Measurements from ENCODE around the gene ZBTB7C.

The ZBTB7C gene

DNA sequence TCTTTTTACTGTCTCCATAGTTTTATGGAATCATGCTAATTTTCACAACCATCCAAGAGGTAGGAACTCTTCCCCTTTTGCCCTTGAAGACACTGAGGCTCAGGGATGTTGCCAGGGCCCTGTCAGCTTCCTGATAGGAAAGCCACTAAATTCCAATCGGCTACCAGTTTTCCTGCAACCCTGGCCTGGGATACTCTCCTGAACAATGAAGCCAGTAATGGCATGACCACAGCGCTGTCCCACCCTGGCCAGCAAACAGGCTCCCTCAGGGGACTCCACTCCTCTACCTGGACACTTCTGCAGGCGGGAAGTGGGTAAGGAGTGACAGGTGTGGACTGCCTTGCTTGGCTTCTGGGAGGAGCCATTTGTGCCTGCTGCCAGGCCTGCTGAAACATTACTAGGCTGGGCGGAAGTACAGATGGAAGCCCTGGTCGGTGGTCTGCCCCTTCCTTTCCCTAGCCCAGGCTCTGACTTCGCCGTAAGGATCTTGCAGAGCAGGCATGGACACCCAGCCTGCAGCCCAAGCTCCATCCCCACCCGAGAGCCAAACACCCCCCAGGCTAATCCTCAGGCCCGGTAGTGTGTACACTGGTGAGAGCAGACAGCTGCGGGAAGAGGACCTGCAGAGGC is 400.0 kb downstream of the ZBTB7C start:
- no peak for DNase-seq (ENCODE audit: low read depth)
- no peak overlapping the region for H3K4me3 ChIP-seq (ENCODE audit: control insufficient read depth, low read depth, low read length)
- TF ChIP-seq, protein P1, sequence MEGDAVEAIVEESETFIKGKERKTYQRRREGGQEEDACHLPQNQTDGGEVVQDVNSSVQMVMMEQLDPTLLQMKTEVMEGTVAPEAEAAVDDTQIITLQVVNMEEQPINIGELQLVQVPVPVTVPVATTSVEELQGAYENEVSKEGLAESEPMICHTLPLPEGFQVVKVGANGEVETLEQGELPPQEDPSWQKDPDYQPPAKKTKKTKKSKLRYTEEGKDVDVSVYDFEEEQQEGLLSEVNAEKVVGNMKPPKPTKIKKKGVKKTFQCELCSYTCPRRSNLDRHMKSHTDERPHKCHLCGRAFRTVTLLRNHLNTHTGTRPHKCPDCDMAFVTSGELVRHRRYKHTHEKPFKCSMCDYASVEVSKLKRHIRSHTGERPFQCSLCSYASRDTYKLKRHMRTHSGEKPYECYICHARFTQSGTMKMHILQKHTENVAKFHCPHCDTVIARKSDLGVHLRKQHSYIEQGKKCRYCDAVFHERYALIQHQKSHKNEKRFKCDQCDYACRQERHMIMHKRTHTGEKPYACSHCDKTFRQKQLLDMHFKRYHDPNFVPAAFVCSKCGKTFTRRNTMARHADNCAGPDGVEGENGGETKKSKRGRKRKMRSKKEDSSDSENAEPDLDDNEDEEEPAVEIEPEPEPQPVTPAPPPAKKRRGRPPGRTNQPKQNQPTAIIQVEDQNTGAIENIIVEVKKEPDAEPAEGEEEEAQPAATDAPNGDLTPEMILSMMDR (IDR thresholded peaks at IDR 0.05; ENCODE audit: control insufficient read depth, insufficient read depth, low read depth, low read length, missing control alignments) = no peak

DNA sequence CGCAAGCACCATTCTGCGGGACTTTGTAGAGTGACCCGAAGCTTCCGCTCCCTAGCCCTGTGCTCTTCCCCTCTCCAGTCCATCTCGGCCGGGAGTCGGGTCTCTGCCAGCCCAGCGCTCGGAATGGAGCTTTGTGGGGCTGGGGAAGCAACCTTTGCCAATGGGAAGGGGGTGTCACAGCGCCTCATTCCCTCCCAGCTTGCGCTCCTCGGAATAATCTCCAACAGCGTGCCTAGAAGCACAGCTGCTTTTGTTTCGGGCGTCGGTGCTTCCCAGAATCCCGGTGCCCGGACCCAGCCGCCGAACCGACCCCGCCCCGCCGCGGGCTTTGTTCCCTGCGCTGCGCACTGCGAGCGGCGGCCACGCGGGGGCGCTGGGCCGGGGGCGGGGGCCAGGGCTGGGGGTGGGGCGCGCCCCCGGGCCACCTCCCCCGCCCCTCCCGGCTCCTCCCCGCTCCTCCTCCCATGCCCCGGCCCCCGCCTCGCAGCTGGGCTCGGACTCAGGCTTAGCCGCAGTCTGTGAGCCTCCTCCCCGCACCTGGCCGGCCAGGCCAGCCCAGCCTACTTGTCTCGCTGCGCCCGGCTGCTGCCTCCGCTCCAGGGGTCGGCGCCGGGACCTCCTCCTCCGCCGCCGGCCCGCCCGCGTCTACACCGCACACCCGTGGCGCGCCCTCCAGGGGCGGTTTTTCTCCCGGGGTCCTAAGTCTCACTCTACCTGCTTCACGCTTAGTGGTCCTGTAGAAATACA is 401.1 kb downstream of the ZBTB7C start:
- TF ChIP-seq, protein P1 (IDR thresholded peaks at IDR 0.05; ENCODE audit: control insufficient read depth, insufficient read depth, low read depth, low read length, missing control alignments) = peak; percentile 36
- H3K4me3 ChIP-seq (ENCODE audit: control insufficient read depth, low read depth, low read length) = peak overlapping the region; percentile 40
- no peak for DNase-seq (ENCODE audit: low read depth)

DNA sequence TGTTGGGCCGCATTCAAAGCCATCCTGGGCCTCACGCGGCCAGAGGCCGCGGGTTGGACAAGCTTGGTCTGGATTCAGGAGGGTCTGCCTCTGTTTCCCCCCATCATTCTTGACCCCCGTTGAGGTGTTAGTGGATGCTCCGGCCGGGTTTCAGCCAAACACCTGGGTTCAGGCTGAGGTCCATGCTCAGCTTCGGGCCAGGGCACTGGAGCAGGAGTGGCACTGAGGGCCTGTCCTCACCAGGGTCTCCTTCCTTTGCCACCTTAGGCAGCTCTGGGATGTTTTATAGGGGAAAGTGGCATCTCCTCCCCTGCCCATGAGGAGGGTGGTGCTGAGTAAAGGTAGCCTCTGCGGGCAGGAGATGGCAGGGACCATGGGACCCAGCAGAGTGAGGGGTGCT is 401.8 kb downstream of the ZBTB7C start:
- H3K4me3 ChIP-seq (ENCODE audit: control insufficient read depth, low read depth, low read length) = no peak overlapping the region
- no peak for DNase-seq (ENCODE audit: low read depth)

DNA sequence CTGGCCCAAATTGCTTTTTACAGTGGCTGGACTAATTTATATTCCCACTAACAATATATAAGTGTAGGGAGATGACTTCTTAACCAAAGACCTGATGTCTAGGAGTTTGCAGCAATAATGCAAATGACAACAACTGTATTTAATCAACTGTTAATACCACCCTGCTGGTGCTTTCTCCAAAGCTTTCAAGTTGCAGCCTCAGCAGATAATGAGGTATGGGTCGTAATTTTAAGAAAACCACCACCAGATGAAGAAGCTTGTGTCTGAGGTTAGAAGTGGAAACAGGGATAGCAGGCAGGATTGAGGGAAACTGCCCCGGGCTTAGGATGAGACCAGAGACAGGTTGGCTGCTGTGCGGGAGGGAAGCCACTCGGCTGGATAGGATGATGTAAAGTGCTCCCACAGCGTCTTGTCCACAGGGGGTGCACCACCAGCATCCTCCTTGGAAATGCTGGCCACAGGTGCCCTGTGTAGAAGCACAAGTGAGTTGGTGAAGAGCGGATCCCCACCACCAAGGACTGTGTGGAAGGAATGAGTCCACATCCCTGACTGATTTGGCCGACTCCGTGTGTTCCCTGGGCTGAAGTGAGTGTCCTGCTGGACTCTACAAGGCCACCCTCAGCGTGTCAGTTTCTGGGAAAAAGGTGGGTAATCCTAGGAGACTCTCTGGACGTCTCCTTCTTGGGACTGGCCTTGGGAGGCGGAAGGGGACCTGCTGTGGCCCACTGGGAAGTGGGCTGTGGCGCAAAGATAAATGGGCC is 402.6 kb downstream of the ZBTB7C start:
- no peak for DNase-seq (ENCODE audit: low read depth)
- TF ChIP-seq, protein P1 (IDR thresholded peaks at IDR 0.05; ENCODE audit: control insufficient read depth, insufficient read depth, low read depth, low read length, missing control alignments) = no peak

More for the DNA sequence above, 401.8 kb downstream of the ZBTB7C start:
- TF ChIP-seq, protein P1 (IDR thresholded peaks at IDR 0.05; ENCODE audit: control insufficient read depth, insufficient read depth, low read depth, low read length, missing control alignments) = no peak

DNA sequence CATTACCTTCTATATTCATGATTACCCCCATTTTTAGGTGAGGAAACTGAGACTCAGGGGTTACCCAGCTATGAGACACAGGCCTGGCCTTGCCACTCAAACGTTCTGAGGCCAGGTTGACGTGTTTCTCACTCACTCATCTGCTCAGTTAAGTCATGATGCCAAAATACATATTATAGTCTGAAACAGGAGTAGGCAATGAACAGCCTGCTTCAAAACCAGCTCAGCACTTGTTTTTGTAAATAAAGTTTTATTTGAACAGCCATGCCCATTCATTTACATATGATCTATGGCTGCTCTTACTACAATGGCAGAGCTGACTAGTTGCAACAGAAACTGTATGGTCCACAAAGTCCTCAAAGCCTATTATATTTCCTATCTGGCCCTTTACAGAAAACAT is 404.6 kb downstream of the ZBTB7C start:
- DNase-seq (ENCODE audit: low read depth) = no peak
- H3K4me3 ChIP-seq (ENCODE audit: control insufficient read depth, low read depth, low read length) = no peak overlapping the region
- TF ChIP-seq, protein P1 (IDR thresholded peaks at IDR 0.05; ENCODE audit: control insufficient read depth, insufficient read depth, low read depth, low read length, missing control alignments) = no peak

More for the DNA sequence above, 402.6 kb downstream of the ZBTB7C start:
- H3K4me3 ChIP-seq (ENCODE audit: control insufficient read depth, low read depth, low read length) = no peak overlapping the region

DNA sequence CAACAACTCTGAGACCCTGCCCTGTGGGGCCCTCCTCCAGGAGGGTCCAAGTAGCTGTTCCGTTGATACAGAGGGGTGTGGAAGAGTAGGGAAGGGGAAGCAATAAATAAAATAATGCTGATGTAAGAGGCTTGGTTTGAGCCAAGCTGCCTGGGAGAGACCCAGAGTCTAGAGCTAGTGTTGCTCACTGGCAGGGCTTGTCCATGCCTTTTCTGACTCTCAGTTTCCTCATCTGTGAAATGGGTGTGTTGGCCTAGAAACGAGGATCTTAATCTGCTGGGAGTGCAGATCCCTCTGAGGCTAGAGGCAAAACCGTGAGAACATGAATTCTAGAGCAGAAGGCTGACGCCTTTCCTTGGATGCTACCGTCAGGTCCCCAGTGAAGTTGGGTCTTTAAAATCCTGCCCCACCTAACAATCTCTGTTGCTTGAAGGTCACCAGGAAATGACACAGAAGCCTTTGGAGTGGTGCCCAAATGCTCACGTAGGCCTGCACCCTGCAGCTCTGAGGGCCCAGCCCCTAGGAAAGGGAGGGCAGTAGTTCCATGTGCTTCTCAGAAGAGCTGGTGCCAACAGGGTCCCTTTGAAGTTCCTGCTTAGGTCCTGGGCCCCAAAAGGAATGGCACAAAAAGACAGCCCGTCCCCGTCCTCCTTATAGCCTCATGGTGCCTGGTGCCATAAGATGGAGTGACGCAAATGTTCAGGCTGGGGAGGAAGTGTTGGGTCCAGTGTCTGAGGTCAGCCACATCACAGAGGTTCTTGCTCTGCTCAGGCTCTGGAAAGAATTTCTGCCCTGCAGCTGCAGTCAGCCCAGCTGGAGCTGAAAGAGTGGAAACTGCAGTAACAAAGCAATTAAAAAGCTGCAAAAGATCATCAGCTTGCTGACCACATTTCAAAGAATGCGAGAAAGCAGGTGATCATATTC is 405.5 kb downstream of the ZBTB7C start:
- DNase-seq (ENCODE audit: low read depth) = no peak

More for the DNA sequence above, 405.5 kb downstream of the ZBTB7C start:
- TF ChIP-seq, protein P1 (IDR thresholded peaks at IDR 0.05; ENCODE audit: control insufficient read depth, insufficient read depth, low read depth, low read length, missing control alignments) = no peak
- H3K4me3 ChIP-seq (ENCODE audit: control insufficient read depth, low read depth, low read length) = no peak overlapping the region
